ENCODE data around the gene ZSWIM1. TPM values are rescaled to one million over a fixed set of nuclear protein-coding genes. Genes with fewer than 3 reads are reported as not detected.

Gene ZSWIM1
- total and polyA plus RNA-seq, 2 of the 13 experiments (the other 11 are each of a cell fraction or from before 2014, with no cell fraction given) = 9.5 to 11.7 TPM

- no peak for TF ChIP-seq CTCF (CRISPR knock-in tag; IDR thresholded peaks at IDR 0.05)
- TF ChIP-seq MXD4 (CRISPR knock-in tag; IDR thresholded peaks at IDR 0.05) = no peak
- TF ChIP-seq ARID3A (IDR thresholded peaks at IDR 0.05; ENCODE audit: low read depth, low read length) = no peak
- 0 out of 2 replicates have a peak, but pooled peaks have one; percentile 27 for TF ChIP-seq ARID4A (CRISPR knock-in tag; IDR thresholded peaks at IDR 0.05; ENCODE audit: borderline replicate concordance)
- no peak for TF ChIP-seq PCBP2 (optimal IDR thresholded peaks at IDR 0.05; ENCODE audit: low read depth, low read length, poor library complexity, severe bottlenecking)
- no peak for TF ChIP-seq ZNF20 (CRISPR knock-in tag; IDR thresholded peaks at IDR 0.05)
- no peak for TF ChIP-seq MLXIP (CRISPR knock-in tag; IDR thresholded peaks at IDR 0.05; ENCODE audit: borderline replicate concordance)
- TF ChIP-seq SMC3 (IDR thresholded peaks at IDR 0.05; ENCODE audit: low read length) = no peak
- TF ChIP-seq FOXP1 (IDR thresholded peaks at IDR 0.05) = no peak
- TF ChIP-seq FOXP1 (CRISPR knock-in tag; IDR thresholded peaks at IDR 0.05) = peak; percentile 39; the same call in 1 of the 2 replicates
- no peak for TF ChIP-seq DDIT3 (CRISPR knock-in tag; IDR thresholded peaks at IDR 0.05)
Measured at GRCh38 chr20:45861221-45862075, 19.6 kb upstream of the ZSWIM1 start (continued).
